ENCODE results near the gene IDH3A. TPM values are rescaled to one million over a fixed set of nuclear protein-coding genes. Genes with fewer than 3 reads are reported as not detected.
A peak's percentile ranks its signal among the peaks of the same experiment; 100 is the strongest.

Gene IDH3A
- total RNA-seq, 1 experiment from 2014 or later = 40.2 TPM

DNA sequence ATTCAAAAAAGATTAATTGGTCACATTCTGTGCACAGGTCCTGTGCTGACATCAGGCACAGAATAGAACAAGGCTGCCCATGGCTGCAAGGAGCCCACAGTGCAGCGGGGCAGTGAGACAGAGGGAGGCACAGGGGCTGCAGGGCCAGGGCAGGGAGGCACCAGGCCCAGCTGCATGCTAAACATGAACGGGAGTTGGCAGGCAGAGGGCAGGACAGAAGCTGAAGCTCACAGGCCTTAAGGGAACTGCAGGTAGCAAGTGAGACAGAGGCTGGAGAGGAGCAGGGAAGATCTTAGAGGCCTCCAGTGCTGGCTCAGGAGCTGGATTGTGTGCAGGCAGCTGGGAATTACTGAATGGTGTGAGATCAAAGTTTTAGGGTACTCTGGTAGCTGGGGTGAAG, 26.2 kb downstream of the IDH3A start:
- no peaks in the 10 kb centered on the region for H3K4me1 Mint-ChIP-seq

More for the DNA sequence above, 26.2 kb downstream of the IDH3A start:
- H3K14ac ChIP-seq (ENCODE audit: insufficient read depth, low read length) = no peak overlapping the region
- H2BK20ac ChIP-seq (ENCODE audit: low read depth, low read length, poor library complexity, severe bottlenecking) = no peak overlapping the region
- no peak overlapping the region for H2BK15ac ChIP-seq (ENCODE audit: low read depth, low read length)
- no peak overlapping the region for H2BK5ac ChIP-seq (ENCODE audit: insufficient read length, low read length)
- H3K4me1 ChIP-seq (ENCODE audit: insufficient read depth, low read length) = no peaks in the 10 kb centered on the region
- no peak overlapping the region for H3K9ac ChIP-seq (ENCODE audit: extremely low read depth, insufficient read length, low read length)
- Mint-ChIP-seq H3K27ac (peak overlapping the region in 2 of 3 experiments; percentile 12 to 27; a peak in 2 of 7 replicates), H3K36me3 (ENCODE audit: insufficient read depth in 1 of 3, low read depth in 3 of 3) (peaks cover 6 to 27% (median 10%) of the 10 kb centered on the region in 3 experiments; a peak in 6 of 7 replicates), H3K4me3 (no peak overlapping the region), H3K9me3 (no peaks in the 10 kb centered on the region), H3K27me3 (ENCODE audit: low read depth) (no peaks in the 10 kb centered on the region; the same call in 1 of the 2 replicates)
- H4K91ac ChIP-seq (ENCODE audit: insufficient read length, low read depth, low read length) = no peak overlapping the region
- H3K56ac ChIP-seq (ENCODE audit: insufficient read length, low read depth, low read length) = no peak overlapping the region
- H4K5ac ChIP-seq (ENCODE audit: insufficient read length, low read depth, low read length) = no peak overlapping the region
- no peak overlapping the region for H3K23ac ChIP-seq (ENCODE audit: insufficient read length, low read depth, low read length)
- H3K79me1 ChIP-seq (ENCODE audit: insufficient read depth, low read depth, low read length, poor library complexity, severe bottlenecking) = no peaks in the 10 kb centered on the region
- H3K23me2 ChIP-seq (ENCODE audit: insufficient read length, low read depth, low read length, poor library complexity, severe bottlenecking) = no peaks in the 10 kb centered on the region
- no peaks in the 10 kb centered on the region for H3K9me3 ChIP-seq (ENCODE audit: control insufficient read depth, low read depth, low read length)
- no CpG with 5 or more reads among the region's 2 CpGs for WGBS (ENCODE audit: extremely low coverage, insufficient read length, low lambda C conversion rate)
- DNase-seq = no peak
- H4K20me1 ChIP-seq (ENCODE audit: control insufficient read depth, insufficient read depth, insufficient read length) = no peaks in the 10 kb centered on the region
- H2AK5ac ChIP-seq (ENCODE audit: insufficient read length, low read length) = no peak overlapping the region
- H3T11ph ChIP-seq (ENCODE audit: low read length) = no peak overlapping the region
- TF ChIP-seq, protein P1, sequence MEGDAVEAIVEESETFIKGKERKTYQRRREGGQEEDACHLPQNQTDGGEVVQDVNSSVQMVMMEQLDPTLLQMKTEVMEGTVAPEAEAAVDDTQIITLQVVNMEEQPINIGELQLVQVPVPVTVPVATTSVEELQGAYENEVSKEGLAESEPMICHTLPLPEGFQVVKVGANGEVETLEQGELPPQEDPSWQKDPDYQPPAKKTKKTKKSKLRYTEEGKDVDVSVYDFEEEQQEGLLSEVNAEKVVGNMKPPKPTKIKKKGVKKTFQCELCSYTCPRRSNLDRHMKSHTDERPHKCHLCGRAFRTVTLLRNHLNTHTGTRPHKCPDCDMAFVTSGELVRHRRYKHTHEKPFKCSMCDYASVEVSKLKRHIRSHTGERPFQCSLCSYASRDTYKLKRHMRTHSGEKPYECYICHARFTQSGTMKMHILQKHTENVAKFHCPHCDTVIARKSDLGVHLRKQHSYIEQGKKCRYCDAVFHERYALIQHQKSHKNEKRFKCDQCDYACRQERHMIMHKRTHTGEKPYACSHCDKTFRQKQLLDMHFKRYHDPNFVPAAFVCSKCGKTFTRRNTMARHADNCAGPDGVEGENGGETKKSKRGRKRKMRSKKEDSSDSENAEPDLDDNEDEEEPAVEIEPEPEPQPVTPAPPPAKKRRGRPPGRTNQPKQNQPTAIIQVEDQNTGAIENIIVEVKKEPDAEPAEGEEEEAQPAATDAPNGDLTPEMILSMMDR (conservative IDR thresholded peaks at IDR 0.05) = no peak
- H3K27ac ChIP-seq (ENCODE audit: insufficient read length, low read depth, low read length) = no peak overlapping the region
- H3K4me2 ChIP-seq (ENCODE audit: insufficient read depth, insufficient read length, low read length) = no peak overlapping the region
- H2BK12ac ChIP-seq (ENCODE audit: insufficient read length, low read depth, low read length) = no peak overlapping the region
- no peak overlapping the region for H2AFZ ChIP-seq (ENCODE audit: low read length)
- no peak overlapping the region for H2BK120ac ChIP-seq (ENCODE audit: low read depth, low read length, poor library complexity, severe bottlenecking)
- H3K4ac ChIP-seq (ENCODE audit: low read depth, low read length) = no peak overlapping the region
- H3K27me3 ChIP-seq (ENCODE audit: insufficient read depth, low read length) = no peaks in the 10 kb centered on the region
- H3K18ac ChIP-seq (ENCODE audit: insufficient read length, low read depth, low read length) = no peak overlapping the region
- no peak overlapping the region for H4K8ac ChIP-seq (replicated peaks; ENCODE audit: insufficient read length, low read depth, low read length)
- H3K79me2 ChIP-seq (ENCODE audit: insufficient read depth, low read length) = no peaks in the 10 kb centered on the region
